GM18520 (cell line): ENCODE results near the gene HNRNPM.

Experiments used
- ATAC-seq: cut with Tn5 transposase; IDR thresholded peaks from one replicate; pipeline ENCODE4 v1.9.1; 2021; ENCODE audit not compliant: unreplicated experiment

The HNRNPM gene

DNA sequence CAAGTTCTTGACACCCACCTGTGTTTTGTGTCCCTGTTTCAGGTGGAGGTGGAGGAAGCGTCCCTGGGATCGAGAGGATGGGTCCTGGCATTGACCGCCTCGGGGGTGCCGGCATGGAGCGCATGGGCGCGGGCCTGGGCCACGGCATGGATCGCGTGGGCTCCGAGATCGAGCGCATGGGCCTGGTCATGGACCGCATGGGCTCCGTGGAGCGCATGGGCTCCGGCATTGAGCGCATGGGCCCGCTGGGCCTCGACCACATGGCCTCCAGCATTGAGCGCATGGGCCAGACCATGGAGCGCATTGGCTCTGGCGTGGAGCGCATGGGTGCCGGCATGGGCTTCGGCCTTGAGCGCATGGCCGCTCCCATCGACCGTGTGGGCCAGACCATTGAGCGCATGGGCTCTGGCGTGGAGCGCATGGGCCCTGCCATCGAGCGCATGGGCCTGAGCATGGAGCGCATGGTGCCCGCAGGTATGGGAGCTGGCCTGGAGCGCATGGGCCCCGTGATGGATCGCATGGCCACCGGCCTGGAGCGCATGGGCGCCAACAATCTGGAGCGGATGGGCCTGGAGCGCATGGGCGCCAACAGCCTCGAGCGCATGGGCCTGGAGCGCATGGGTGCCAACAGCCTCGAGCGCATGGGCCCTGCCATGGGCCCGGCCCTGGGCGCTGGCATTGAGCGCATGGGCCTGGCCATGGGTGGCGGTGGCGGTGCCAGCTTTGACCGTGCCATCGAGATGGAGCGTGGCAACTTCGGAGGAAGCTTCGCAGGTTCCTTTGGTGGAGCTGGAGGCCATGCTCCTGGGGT lies 41.0 kb downstream of the HNRNPM start:
- ATAC-seq: no peak

- no peak for ATAC-seq
These were observed 41.9 kb downstream of the HNRNPM start for GRCh38 chr19:8486661-8487136.

- ATAC-seq: peak; percentile 59
These were observed 42.5 kb downstream of the HNRNPM start for GRCh38 chr19:8487137-8487851.

DNA sequence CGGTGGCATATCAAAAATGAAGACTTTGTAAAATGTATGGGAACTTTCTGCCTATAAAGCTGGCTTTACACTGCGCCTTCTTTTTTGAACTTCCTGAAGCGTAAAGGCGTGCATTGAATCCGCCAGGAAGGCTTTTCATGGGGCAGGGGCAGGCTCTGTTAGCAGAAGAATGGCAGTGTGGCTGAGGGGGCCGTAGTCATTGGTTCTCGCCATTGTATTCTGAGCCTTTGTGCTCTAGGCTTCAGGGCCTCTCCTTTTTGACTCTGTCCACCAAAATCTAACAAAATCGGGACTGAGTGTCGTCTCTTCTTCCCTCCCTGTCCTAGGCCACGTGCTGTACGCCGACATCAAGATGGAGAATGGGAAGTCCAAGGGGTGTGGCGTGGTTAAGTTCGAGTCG lies 43.6 kb downstream of the HNRNPM start:
- no peak for ATAC-seq

DNA sequence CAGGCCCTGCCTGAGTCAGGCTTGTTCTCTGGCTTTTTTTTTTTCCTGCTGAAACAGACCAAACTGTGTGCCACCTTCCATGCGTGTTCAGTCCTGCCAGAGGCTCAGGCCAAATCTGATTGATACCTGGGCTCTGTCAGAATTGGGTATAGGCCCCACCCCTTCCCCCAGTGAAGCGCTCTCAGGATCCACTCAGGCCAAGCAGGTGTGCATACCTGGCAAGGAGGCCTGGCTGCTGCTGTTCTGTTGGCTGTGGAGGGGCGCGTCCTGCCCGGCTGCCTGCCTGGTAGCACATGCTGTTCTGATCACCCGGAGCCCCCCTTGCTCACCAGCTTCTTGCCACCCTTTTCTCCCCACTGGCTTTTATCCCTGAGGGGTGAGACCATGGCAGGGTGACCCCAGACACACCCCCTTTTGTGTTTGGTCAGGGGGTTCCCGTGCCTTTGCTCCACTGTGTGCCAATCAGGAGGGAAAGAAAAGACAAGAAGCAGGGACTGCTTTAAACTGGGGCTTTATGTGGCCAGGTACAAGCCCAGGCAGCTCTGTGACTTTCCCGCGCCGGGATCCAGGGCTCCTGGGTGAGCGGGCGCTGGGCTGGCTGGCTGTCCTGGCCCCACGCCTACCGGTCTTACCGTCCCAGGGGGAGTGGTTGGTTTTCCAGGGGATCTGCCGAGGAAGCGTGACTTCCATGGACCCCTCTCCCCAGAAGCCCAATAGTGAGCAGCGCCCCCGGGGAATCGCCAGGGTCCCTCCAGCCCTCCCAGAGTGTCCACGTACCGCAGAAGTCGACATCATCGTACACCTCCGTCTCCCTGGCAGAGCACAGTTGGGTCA lies 45.0 kb downstream of the HNRNPM start:
- no peak for ATAC-seq

DNA sequence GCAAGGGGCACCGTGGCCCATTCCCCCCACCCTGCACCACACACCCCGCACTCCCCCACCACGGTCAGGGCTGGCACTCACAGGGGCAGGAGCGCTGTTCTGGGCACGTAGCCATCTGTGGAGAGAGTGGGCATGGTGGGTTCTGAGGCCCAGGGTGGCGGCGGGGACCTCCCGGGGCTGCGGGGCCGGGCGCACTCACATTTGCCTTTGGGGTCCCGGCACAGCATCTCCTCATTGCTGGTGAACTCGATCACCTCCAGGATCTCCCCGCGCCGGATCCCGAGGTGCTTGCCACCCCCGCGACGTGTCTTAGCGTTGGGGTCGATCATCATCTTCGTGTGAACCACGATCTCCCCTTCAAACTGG lies 45.6 kb downstream of the HNRNPM start:
- no peak for ATAC-seq

DNA sequence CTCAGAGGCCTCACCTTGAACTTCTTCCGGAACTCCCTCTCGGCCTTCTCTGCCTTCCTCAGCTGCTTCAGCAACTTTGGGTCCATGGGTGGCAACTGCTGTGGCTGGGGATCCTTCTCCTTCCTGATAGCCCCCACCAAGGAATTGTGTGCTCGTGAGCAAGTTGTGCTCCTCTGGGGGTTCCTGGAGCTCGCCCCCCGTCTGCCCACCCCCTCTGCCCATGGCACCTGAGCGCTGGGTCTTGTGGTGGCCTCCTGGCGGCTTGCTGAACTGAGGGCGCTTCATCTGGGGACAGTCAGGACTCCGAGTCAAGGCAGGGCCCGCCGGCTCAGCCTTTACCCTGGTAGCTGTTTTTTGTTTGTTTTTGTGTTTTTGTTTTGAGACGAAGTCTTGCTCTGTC lies 46.1 kb downstream of the HNRNPM start:
- ATAC-seq: no peak

GRCh38 chr19:8491574-8491973 lies 46.8 kb downstream of the HNRNPM start:
- ATAC-seq: no peak

- ATAC-seq: no peak
These were observed 49.4 kb downstream of the HNRNPM start for GRCh38 chr19:8494158-8494557.

DNA sequence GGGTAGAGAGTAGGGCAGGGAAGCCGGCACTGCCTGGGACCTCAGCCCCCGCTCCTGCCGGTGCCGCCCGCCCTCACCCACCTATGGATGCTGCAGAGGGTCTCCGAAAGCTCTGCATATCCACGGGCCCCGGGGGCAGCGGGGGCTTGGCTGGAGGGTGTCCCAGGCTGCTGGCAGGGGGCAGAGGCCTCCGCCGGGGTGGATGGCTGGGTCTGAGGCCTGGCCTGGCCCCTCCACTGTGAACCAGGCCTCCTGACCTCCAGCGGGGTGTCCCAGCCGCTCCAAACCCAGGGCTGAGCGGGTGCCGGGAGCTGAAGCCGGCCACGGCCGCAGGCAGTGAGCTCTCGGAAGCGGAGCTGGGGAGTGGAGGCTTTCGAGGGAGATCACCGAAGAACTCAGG lies 53.5 kb downstream of the HNRNPM start:
- no peak for ATAC-seq

- no peak for ATAC-seq
These were observed 54.5 kb downstream of the HNRNPM start for GRCh38 chr19:8499048-8499833.

DNA sequence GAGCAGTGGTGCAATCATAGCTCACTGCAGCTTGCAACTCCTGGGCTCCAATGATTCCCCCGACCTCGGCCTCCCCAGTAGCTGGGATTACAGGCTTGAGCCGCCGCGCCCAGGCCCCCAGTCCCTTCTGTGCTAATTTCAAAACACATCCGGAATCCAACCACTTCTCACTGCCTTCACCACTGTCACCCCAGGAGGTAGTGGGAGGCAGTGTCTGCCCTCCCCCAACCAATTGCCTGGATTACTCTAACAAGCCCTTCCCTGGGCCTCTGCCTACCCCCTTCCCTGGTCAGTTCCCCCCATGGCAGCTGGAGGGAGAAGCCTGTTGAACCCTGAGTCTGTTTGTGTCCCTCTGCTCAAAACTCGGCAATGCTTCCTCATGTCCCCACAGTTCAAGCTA lies 55.4 kb downstream of the HNRNPM start:
- no peak for ATAC-seq

DNA sequence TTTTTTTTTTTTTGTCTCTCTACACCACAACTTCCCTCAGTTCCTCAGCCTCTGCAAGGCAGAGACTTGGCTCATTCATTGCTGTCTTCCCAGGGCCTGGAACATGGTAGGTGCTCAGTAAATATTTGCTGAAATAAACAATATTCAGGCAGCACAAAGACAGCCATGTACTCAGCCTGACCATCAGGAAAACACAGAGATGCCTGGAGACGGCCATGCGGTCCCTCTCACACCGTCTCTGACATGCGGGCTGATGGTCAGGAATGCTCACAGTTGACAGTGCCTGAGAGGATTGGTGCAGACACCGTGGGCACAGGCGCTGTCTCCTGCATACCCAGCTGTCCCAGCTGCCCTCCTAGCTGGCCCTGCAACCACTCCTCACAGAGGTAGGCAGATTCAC lies 56.7 kb downstream of the HNRNPM start:
- ATAC-seq: no peak

GRCh38 chr19:8501981-8502380 lies 57.2 kb downstream of the HNRNPM start:
- ATAC-seq: no peak

GRCh38 chr19:8503510-8503909 lies 58.7 kb downstream of the HNRNPM start:
- no peak for ATAC-seq

GRCh38 chr19:8504171-8504570 lies 59.4 kb downstream of the HNRNPM start:
- ATAC-seq: no peak

GRCh38 chr19:8504919-8505318 lies 60.1 kb downstream of the HNRNPM start:
- ATAC-seq: no peak

GRCh38 chr19:8505680-8506401 lies 61.1 kb downstream of the HNRNPM start:
- no peak for ATAC-seq

DNA sequence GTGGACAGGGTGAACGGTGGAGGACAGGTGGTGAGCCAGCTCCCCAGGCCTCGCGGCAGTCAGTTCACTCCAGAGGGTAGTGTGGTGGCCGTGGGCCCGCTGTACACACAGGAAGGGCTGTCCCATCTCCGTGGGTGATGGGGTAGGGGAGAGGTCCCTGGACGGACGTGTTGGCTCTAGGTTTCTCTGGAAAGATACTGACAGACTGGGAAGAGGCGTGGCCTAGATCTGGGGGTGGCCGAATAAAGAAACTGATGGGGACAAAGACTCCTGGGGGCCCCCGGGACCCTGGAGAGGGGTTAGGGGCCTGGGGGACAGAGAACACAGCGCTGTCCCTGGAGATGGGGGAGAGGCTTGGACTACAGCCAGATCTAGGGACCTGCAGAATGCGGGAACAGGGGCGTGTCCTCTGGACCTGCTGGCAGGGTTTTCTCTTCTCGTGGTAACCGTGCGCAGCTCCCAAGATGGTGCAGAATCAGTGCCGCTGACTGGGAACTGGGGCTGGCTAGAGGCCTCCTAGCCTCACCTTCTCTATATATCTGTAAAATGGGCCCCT lies 61.7 kb downstream of the HNRNPM start:
- ATAC-seq: no peak

- no peak for ATAC-seq
These were observed 65.9 kb downstream of the HNRNPM start for GRCh38 chr19:8510589-8511115.
